DMS53 treated with DMSO at 0.1 percent for 48 hours (cell line): ENCODE results near the gene SIRT6.
"Not testable (repeated sequence)": the region's sequence is repeated elsewhere in the genome, so short reads cannot be mapped to it uniquely, and the experiment has no call there.

Experiments
- DNase-seq: peaks from one replicate; lab custom pipeline; 2025; ENCODE audit not compliant: unreplicated experiment; lab: John Stamatoyannopoulos, UW

The SIRT6 gene

GRCh38 chr19:4182084-4182810, at the start of gene SIRT6, which contains the start of gene ANKRD24:
Gene SIRT6, minus strand, starts transcription at chr19:4182563. Its CDS starts 24 bp downstream, at chr19:4182539.
Gene ANKRD24, plus strand, starts transcription at chr19:4182689. Its CDS starts 3,737 bp downstream, at chr19:4186426.
- DNase-seq = peak; percentile 81

DNA sequence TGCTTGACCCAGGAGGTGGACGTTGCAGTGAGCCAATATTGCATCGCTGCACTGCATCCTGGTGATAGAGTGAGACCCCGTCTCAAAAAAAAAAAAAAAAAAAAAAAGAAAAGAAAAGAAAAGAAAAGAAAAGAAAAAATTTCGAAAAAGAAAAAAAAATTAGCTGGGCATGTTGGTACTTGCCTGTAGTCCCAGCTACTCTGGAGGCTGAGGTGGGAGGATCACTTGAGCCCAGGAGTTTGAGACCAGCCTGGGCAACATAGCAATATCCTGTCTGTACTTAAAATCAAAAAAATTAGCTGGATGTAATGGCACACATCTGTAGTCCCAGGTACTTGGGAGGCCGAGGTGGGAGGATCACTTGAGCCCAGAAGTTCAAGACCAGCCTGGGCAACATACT, 49.8 kb upstream of the SIRT6 start:
- not testable (repeated sequence) for DNase-seq

DNA sequence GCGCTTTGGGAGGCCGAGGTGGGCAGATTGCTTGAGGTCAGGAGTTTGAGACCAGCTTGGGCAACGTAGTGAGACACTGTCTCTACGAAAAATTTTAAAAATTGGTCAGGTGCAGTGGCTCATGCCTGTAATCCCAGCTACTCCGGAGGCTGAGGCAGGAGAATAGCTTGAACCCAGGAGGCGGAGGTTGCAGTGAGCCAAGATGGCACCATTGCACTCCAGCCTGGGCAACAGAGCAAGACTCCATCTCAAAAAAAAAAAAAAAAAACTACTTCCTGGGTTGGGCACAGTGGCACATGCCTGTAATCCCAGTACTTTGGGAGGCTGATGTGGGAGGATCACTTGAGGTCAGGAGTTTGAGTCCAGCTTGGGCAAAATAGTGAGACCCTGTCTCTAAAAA, 49.2 kb upstream of the SIRT6 start:
- not testable (repeated sequence) for DNase-seq

- not testable (repeated sequence) for DNase-seq
Measured at GRCh38 chr19:4230237-4230636, 47.9 kb upstream of the SIRT6 start.

GRCh38 chr19:4229179-4229931, 47.0 kb upstream of the SIRT6 start, which contains the start of gene EBI3:
Gene EBI3, plus strand, starts transcription at chr19:4229523. Its CDS starts 28 bp downstream, at chr19:4229551.
- DNase-seq = no peak

DNA sequence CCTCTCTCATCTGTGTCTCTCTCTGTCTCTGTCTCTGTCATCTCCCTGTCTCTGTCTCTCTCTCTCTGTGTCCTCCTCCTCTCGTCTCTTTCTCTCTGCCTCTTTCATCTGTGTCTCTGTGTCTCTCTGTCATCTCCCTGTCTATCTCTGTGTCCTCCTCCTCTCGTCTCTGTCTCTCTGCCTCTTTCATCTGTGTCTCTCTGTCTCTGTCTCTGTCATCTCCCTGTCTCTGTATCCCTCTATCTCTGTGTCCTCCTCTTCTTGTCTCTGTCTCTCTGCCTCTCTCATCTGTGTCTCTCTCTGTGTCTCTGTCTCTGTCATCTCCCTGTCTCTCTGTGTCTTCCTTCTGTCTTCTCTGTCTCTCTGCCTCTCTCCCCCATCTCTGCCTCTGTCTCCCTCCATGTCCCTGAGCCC, 46.4 kb upstream of the SIRT6 start:
- no peak for DNase-seq

GRCh38 chr19:4227771-4228170, 45.4 kb upstream of the SIRT6 start:
- DNase-seq = no peak

- no peak for DNase-seq
Measured at GRCh38 chr19:4225885-4226284, 43.5 kb upstream of the SIRT6 start.

DNA sequence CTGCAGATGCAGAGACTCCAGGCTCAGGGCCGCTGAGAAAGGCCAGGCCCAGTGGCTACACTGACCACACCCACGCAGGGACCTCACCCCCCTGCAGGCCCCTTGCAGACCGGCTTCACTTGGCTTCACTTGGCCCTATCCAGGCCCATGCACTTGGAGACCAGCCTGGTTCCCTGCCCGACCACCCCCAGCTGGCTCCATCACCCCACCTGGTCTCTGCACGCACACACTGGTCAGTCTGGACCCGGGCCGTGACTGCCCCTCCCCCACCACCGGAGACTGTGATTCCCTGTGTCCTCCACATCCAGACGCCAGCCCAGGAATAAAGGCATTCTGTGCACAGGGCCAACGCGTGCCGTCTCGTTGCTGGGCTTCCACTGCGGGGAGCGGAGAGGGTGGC, 42.1 kb upstream of the SIRT6 start:
- no peak for DNase-seq

GRCh38 chr19:4220188-4220587, 37.8 kb upstream of the SIRT6 start:
- no peak for DNase-seq

- DNase-seq = not testable (repeated sequence)
Measured at GRCh38 chr19:4218523-4218922, 36.2 kb upstream of the SIRT6 start.

DNA sequence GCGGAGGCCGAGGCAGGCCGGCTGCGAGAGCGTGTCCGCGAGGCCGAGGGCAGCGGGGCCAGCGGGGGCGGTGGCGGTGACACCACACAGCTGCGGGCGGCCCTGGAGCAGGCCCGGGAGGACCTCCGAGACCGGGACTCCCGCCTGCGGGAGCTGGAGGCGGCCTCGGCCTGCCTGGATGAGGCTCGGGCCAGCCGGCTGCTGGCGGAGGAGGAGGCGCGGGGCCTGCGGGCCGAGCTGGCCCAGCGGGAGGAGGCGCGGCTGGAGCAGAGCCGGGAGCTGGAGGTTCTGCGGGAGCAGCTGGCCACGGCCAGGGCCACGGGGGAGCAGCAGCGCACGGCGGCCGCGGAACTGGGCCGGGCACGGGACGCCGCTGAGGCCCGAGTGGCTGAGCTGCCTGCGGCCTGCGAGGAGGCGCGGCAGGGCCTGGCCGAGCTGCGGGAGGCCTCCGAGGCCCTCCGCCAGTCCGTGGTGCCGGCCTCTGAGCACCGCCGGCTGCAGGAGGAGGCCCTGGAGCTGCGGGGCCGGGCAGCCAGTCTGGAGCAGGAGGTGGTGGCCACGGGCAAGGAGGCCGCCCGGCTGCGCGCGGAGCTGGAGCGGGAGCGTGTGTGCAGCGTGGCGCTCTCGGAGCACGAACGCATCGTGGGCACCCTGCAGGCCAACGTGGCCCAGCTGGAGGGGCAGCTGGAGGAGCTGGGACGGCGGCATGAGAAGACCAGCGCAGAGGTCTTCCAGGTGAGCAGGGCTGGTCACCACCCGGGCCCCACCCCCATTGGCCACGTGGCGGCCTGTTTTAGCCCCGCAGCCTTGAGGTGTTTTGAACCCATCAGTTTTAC, 35.3 kb upstream of the SIRT6 start:
- no peak for DNase-seq

DNA sequence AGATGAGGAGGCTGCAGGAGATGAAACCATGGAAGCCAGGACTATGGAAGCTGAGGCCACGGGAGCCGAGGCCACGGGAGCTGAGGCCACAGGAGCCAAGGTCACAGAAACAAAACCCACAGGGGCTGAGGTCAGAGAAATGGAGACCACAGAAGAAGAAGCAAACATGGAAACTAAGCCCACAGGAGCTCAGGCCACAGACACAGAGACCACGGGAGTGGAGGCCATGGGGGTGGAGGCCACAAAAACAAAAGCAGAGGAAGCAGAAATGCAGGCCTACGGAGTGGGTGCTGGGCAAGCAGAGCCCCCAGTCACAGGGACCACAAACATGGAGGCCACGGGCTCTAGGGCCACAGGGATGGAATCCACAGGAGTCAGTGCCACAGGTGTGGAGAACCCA, 34.5 kb upstream of the SIRT6 start:
- no peak for DNase-seq

DNA sequence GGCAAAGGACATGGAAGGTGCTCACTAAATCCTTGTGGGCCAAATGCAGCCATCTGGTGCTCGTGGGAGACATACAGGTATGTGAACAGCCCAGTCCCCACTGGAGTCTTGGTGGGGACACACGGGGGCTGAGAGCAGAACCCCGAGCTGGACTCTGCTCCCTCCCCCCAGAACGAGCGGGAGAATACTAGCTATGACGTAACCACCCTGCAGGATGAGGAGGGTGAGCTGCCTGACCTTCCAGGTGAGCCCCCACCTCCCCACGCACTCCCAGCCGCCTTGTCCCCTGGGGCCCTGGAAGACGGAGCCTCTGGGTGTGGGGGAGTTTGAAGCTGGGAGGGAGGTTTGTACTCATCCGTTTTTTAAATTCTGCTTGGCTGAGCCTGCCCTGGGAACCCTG, 33.4 kb upstream of the SIRT6 start:
- DNase-seq = no peak

GRCh38 chr19:4213116-4213515, 30.8 kb upstream of the SIRT6 start:
- no peak for DNase-seq

GRCh38 chr19:4210166-4210731, 27.9 kb upstream of the SIRT6 start:
- no peak for DNase-seq

DNA sequence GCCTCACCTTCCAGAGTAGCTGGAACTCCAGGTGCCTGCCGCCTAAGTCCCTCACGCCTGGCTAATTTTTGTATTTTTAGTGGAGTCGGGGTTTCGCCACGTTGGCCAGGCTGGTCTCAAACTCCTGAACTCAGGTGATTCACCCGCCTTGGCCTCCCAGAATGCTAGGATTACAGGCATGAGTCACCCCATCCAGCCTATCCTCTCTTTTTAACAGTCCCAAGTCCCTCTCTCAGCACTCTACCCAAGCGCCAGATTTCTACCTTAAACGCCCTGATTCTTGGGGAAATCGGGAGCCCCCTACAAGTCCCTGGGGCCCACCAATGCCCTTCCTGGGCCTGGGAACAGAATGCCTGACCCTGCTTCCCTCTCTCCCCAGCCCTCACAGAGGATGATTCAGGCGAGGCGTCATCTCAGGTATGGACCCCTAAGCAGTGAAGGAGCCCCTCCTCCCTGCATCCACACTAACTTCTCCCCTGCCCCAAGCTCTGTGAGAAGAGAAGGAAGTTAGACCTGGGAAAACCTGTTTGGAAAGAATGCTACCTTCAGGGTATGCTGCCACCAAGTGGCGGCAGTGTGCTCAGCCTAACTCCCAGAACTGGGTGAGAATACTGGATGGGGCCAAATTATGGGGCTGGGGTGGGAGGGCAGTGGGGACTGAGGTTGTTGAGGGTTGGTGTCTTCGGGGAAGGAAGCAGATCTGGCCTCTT, 26.2 kb upstream of the SIRT6 start:
- DNase-seq = peak; percentile 34

GRCh38 chr19:4206818-4207484, 24.6 kb upstream of the SIRT6 start:
- DNase-seq = no peak

DNA sequence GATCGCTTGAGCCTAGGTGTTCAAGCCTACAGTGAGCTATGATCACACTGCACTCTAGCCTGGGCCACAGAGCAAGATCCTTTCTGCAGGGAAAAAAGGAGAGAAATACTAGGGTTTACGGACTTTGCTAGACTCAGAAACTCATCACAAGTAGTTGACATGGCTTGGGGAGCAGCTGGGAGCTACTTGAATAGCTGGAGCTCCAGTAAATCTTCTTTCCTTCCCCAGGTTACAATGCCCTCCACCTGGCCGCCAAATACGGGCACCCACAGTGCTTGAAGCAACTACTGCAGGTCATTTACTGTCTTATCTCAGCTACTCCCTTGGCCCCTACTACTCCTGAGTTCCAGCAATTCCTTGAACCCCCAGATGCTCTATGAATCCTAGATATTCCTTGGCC, 19.4 kb upstream of the SIRT6 start:
- DNase-seq = no peak
